Stimulated activated CD4-positive, alpha-beta T cell treated with anti-CD3 and anti-CD28 coated beads, Interleukin-12 subunit alpha, Interleukin-12 subunit beta, amount 100 ng/mL, for 48 hours (primary cell): ENCODE results near the gene ZBTB43.
"Not testable (repeated sequence)": the region's sequence is repeated elsewhere in the genome, so short reads cannot be mapped to it uniquely, and the experiment has no call there.

Source experiments
- DNase-seq, 3 donors: peaks; one replicate each; pipeline ENCODE4 v3.0.0-alpha.2; 2020; ENCODE audit warnings: low read depth in 2 of 3, low spot score in 1 of 3

The ZBTB43 gene

DNA sequence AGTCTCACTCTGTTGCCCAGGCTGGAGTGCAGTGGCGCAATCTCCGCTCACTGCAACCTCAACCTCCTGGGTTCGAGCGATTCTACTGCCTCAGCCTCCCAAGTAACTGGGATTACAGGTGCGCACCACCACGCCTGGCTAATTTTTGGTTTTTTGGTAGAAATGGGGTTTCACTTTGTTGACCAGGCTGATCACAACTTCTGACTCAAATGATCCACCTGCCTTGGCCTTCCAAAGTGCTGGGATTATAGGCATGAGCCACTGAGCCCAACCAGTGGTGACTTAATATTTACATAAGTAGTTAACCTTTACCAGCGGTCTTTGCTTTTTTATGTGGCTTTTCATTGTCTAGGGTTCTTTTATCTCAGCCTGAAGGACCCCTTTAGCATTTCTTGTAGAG, 19.2 kb downstream of the ZBTB43 start:
- not testable (repeated sequence) for DNase-seq

DNA sequence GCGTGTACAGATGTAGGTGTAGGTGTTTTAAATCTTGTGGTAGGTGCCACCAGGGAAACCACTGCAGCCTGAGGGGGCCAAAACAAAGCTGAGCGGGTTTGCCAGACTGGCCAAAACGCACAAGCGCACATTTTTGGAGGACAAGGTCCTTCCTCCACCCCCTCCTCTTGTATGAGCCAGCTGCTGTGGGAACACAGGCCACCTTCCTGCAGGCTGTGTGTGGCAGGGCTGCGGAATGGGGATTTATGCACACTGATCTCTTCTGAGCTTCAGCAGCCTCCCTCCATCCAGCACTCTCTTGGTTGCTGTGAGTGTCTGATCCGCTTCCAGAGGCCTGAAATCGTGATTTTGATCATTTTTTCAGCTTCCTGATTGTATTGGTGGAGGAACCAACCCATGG, 22.4 kb downstream of the ZBTB43 start:
- no peak for DNase-seq

DNA sequence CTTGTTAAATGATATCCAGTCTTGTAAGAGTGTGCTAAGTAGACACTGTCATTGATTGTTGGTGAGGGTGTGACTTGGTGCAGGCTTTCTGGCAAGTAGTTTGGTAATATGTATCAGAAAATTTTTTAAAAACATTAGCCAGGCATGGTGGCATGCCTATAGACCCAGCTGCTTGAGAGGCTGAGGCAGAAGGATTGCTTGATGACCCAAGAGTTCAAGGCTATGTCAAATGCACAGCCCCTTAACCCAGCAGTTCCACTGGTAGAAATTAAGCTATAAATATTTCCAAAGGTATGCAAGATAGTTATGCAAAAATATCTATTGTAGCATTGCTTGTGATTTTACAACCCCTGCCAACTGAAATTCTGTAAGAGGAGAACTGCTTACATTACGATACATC, 24.2 kb downstream of the ZBTB43 start:
- DNase-seq: no peak

DNA sequence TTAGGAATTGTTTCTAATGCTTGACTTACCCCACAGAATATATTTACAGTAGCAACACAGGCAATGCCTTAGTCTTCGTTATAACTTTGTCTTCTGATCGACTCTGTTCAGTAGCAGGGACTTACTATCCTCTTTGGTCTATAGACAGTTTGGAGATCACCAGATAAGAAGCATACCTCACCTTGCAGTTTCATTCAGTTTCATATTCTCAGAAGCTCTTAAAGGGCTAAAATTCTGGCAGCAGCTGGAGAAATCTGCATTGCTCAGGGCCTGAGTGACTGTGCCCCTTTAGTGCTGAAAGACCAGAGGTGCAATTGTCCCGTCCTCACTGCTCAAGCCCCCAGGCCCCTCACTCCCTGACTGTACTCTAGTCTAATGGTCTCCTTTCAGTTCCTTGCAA, 26.0 kb downstream of the ZBTB43 start:
- no peak for DNase-seq

DNA sequence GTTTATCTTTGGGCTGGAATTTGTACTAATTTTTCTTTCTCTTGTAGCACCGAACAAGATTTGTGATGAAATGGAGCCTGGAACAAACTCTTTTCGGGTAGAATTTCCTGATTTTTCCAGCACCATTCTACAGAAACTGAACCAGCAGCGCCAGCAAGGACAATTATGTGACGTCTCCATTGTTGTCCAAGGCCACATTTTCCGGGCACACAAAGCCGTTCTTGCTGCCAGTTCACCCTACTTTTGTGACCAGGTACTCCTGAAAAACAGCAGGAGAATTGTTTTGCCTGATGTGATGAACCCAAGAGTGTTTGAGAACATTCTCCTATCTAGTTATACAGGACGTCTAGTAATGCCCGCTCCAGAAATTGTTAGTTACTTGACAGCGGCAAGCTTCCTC, 27.6 kb downstream of the ZBTB43 start:
- no peak for DNase-seq

DNA sequence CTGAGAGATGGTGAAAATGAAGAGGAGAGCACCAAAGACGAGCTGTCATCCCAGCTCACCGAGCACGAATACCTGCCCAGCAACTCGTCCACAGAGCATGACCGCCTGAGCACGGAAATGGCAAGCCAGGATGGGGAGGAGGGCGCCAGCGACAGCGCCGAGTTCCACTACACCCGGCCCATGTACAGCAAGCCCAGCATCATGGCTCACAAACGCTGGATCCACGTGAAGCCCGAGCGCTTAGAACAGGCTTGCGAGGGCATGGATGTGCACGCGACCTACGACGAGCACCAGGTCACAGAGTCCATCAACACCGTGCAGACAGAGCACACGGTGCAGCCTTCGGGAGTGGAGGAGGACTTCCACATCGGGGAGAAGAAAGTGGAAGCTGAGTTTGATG, 28.2 kb downstream of the ZBTB43 start:
- DNase-seq: no peak

DNA sequence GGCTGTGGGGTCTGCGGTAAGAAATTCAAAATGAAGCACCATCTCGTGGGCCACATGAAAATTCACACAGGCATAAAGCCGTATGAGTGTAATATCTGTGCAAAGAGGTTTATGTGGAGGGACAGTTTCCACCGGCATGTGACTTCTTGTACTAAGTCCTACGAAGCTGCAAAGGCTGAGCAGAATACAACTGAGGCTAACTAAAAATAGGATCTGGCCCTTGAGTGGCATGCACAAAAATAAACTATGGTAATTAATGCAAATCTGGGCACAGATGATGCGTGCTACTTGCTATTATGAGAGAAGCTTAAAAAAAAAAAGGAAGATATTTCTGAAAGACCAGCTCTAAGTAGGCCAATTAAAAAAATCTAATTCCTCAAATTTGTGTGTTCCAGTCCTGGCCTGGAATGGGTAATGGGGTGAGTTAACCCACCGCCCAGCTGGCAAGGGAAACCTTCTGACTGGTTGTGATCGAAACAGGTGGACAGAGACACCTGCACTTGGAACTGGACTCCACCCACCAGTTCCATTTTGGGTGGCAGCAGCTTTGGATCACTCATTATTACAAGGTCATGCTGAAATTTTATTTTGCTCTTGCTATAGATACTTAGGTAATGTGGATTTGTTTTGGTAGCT, 29.0 kb downstream of the ZBTB43 start:
- no peak for DNase-seq

DNA sequence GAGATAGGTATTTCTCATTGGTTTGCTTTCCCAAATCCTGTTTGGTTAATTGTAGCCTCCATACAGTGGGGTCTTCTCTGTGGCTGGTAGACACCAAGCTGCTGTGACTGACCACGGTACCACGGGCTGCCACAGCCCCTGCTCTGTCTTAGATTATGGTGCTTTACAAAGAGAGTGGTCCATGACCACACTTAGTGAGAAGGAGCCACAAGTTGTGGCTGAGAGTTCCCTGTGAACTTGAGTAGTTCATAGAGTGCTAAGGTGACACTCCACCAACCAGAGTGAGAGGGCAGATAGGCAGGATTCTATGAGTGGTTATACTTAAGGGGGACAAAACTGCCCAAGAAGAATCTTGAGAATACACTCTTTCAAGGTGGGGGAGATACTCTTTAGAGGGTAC, 29.8 kb downstream of the ZBTB43 start:
- no peak for DNase-seq

DNA sequence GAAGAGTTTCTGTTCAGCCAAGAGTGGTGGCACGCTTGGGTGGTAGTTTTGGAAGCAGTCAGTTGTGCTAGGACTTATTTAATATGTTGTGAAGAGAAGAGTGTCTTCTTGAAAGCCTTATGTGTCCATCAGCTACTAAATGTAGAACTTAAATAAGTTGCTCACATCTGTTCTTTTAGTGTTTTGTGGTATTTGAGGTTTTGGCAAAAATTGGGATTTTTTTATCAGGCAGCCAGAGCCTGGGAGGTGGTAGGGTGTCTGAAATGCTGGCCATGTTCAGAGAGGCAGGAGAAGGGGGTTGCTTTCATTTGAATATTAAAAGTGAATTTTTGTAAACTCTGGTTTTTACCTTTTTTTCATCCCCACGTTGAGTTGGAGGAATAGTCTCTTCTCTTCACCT, 31.4 kb downstream of the ZBTB43 start:
- no peak for DNase-seq

DNA sequence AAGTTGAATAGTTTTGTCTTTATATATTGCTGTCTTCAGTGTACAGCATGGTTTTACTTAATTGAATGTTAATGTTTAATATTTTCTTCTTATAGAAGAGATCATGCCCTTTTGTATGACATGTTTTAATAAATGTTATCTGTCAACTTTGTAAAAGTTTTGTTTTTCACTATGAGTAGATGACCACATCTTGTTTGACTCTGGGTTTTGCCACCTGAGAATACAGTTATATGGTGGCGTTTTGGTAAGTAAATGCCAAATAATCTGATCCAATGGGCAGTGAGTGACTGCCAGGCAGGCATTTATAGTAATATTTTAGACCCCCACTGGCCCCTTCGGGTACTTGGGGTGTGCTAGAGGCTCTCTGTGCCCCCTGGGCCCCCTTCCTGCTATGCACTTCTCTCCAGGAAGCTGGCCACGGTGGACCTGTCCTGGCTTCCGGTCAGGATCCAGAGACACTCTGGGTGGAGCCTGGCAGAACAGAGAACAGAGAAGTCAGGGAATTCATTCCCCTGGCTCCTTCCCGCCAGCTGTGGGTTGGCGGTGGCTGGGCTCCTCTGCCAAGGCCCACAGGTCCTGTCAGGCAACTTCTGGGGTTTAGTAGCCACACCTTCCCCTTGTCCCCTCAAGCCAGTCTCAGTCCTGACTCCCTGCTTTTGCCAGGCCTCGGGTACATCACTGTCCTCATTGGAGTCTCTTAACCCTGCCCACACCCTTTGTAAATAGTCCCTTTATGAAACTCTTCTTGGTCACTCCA, 33.4 kb downstream of the ZBTB43 start:
- DNase-seq: no peak

DNA sequence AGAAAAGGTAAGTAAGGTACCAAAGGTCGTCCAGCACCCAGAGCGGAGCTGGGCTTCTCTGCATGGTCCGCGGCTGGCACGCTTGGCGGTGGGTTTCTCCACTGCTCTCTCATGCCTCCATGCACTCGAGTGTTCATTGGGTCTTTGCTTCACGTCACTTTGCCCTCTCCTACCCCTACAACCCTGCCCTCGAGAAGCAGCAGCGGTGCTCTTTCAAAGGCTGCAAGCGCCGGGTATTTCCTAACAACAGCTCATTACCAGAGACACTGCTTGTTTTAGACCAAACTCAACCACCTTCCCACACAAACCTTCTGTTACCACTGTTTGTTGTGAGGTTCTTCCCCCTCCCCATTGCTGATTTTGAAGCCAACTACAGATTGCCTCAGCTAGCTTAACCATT, 34.1 kb downstream of the ZBTB43 start:
- no peak for DNase-seq

DNA sequence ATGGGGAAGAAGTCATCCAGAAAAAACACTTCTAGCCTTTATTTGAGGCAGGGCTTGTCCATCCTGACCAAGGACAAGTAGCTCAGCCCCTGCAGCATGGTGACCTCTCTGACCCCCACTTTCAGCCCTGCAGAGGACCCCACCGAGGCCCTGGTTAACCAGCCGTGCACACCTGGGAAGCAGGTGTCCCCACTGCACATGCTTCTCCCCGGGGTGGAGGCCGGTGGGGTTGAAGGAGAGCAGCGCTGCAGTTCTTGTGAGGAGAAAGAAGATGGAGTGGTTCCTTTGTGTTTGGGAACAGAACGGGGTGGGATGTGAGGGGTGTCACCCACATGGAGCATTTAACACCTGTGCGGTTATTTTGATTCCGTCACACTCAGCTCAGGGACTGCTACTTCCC, 34.5 kb downstream of the ZBTB43 start:
- no peak for DNase-seq

DNA sequence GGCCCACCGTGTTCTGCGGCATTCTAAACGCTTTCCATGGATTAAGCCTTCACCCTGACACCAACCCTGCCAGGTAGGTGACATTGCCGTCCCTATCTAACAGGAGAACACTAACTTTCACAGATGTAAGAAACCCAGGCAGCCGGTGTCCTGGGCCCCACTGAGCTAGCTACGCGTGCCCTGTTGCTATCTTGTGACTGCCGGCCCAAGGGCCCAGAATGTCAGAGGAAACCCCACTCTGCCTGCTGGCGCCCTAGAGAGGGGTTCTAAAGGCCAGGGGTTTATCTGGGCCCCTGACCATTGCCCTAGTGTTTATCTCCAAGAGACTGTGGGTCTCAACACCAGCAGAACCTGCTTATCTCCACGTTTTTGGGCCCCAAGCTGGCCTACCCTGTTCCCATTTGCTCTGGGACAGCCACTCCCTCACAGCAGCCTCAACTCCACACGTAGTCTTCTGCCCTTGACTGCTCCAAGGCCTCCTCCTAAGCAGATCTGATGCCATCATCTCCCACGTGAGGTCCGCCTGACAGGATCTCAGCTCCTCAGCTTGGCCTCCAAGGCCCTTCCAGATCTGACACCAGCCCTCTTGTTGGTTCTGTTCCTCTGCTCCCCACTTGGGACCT, 37.5 kb downstream of the ZBTB43 start:
- DNase-seq: no peak

DNA sequence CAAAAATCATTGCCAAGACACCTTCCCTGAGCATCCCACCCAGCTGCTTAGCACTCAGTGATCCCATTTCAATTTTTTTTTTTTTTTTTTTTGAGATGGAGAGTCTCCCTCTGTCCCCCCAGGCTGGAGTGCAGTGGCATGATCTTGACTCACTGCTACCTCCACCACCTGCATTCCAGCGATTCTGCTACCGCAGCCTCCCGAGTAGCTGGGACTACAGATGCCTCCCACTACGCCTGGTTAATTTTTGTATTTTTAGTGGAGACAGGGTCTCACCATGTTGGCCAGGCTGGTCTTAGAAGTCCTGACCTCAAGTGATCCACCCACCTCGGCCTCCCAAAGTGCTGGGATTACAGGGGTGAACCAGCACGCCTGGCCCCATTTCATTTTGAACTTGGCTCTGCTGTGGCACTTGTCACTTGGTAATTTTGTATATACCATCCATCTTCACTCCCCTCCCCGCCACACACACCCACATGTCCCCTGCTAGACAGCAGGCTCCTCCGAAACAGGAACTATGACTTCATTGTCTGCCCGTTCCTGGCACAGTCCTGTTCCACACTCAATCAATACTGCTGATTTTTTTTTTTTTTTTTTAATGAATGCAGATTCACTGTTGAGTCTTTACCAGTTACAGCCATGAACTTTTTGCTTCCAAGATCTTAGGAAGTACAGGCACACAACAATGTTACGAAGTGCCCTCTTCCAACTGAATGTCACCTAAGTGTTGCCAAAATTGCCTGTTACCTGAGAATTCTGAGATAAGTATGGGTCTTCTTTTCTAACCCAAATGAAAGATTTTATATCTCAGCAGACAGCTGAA, 38.3 kb downstream of the ZBTB43 start:
- no peak for DNase-seq

DNA sequence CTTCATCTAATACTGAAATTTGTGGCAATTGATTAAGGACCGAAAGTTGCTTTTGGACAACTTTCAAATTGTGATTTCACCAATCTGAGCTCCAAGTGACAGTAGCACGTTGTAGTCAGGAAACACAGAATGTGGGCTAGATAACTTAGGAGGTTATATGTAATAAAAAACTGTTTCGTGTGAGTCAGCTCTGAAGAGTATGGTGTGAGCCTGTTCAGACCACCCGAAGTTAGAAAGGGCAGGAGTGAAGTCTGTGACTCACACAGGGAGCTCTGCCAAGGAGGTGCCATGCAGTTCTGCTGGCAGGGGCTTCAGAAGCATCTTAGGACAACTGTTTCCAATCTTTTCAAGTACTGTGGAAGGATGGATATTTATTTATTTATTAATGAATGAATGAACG, 39.2 kb downstream of the ZBTB43 start:
- no peak for DNase-seq

DNA sequence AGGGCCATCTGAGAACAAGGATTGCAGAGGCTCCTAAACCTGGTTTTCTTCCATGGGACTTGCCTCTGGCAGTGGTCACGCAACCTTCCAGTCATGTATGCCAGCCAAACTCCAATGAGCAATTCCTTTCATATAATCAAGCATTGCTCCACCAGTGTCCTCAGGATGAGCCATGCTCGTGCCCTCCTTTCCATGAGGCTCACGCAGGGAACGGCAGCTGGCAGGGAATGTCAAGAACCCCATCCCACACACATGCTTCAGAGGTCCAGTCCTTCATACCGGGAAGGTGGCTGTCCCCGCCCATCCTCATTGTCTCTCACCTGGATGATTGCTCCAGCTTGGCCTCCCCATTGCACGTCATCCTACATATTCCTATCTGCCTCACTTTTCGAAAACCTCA, 42.2 kb downstream of the ZBTB43 start:
- no peak for DNase-seq

DNA sequence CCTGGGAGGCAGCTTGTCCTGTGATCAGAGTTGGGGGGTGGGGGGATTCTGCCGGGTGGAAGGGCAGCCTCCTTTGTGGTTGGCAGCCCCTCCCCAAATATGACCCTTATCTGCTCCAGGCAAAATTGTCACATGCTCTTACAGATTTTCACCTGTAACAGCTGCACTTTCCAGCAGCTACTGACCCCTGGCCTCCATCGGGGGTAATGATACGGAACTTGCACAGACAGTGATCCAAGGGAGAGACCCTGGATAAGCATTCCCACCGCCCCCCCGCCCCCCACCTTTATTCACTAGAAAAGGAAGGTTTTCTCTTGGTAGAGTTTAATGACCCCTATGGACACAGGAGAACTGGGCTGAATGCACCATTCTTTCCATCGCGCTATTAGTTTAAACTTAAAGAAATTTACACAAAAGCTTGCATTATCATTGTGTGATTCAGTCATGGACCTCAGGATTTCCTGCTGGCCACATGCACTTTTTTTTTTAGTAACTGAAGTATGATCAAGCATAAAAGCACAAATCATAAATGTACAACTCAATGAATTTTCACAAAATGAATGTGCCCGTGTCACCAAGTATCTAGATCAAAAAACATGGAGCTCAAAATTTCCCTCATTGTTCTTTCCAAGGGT, 44.9 kb downstream of the ZBTB43 start:
- DNase-seq: no peak

DNA sequence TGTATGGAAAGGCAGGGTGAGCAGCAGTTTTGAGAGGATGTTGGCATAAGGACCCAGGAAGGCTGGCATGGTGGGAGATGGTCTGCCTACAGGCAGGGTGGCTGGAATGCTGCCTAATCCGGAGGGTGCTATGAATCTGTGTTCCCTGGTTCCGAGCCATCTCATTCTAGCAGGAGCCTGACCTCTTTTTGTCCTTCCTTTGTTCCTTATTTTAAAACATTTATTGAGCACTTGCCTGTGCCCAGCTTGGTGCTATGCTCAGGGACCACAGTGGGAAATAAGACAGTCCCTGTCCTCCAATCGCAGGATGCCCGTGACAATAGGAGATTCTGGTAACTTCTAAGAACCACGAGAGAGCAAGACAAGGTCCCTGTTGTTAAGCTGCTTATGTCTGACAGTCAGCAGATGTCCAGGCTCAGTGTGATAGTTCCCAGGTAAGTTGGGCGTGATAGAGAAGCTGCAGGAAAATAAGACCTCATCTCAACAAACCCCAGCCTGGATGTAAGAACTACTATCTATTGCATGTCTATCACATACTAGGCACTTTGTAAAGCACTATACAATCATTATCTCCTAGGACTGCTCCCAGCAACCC, 46.5 kb downstream of the ZBTB43 start:
- no peak for DNase-seq

DNA sequence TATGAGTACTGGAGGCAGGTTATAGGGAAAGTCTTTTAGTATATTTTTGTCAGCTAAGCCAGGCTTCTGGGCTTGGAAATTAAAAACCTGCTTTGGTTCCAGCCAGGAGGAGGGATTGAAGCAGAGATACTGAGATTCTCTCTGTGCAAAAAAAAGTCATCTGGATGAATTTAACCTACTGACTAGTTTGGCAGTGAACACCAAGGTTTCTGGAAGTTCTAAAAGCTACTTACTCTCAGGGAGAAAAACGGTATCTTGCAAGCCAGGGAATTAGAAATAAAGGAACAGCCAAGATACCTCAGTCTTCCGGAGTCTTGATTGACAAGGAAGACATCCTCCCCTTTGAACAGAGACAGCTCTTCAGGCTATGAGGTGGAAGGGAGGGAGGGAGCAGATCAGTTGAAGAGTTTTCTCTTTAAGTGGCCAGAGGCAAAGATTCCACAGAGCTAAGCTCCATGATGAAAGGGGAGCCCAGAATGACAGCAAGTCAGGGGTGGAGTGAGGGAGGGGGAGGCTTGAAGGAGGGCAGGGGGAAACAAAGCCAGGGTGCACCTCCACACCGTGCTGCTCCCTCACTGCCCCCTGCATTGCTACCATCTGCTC, 47.3 kb downstream of the ZBTB43 start:
- DNase-seq: no peak

DNA sequence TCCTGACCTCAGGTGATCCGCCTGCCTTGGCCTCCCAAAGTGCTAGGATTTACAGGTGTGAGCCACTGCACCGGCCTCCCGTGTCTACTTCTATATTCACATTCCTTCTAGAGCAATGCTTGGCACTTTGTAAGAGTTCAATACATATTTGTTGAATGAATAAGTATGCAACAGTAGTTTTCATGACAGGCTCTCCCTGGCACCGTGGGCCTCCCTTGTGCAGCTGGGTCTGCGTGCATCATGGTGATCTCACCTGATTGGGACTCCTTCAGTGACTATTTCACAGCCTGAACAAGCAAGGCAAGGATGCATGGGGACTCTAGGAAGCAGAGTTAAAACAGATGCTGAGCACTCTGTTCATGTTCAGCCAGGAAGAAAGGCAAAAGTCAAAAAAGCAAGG, 48.8 kb downstream of the ZBTB43 start:
- DNase-seq: no peak

DNA sequence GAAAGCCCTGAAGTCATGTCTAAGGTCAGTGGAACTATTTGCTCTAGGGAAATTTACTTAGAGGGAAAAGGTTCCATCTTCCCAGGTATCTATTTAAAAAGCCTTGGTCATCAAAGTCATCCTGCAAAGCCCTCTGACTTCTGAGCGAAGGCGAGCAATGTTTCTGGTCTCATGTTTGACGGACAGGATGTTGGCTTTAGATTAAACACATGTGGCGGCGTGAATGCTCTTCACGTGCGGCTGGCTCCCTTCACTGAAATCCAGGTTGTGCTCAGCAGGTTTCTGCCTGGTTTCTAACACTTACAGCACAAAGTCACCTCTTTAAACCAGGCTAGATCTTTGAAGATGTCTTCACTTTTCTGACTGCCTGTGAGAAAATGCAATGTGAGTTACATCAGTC, 49.9 kb downstream of the ZBTB43 start:
- no peak for DNase-seq
